C4-2B (cell line): ENCODE data around the gene HOXB7.

Experiments
- CTCF ChIP-seq: fragments of 450-650 bp; conservative IDR thresholded peaks from 2 replicates; pipeline ENCODE4 v1.5.1; 2017; ENCODE audit warnings: mild to moderate bottlenecking
- ZFX ChIP-seq: fragments of 450-650 bp; IDR thresholded peaks from 2 replicates; pipeline ENCODE4 v1.6.1; 2017

- TF ChIP-seq CTCF (no peak), ZFX (no peak)
These were observed 41.6 kb downstream of the HOXB7 start for GRCh38 chr17:48569240-48569582.
